Retina (tissue), 1 donor: ENCODE measurements around the gene TTC3.

Experiments
- DNase-seq: peaks from one replicate; pipeline ENCODE4 v3.0.0-alpha.2; 2016

Gene TTC3

GRCh38 chr21:37230632-37231248 is 157.7 kb downstream of the TTC3 start:
- no peak for DNase-seq

GRCh38 chr21:37231249-37231645 is 158.2 kb downstream of the TTC3 start:
- no peak for DNase-seq

GRCh38 chr21:37231671-37232070 is 158.6 kb downstream of the TTC3 start:
- no peak for DNase-seq

- no peak for DNase-seq
These were observed 159.4 kb downstream of the TTC3 start for GRCh38 chr21:37232274-37233018.

- DNase-seq: no peak
These were observed 160.6 kb downstream of the TTC3 start for GRCh38 chr21:37233551-37234146.

GRCh38 chr21:37237346-37237745 is 164.3 kb downstream of the TTC3 start:
- DNase-seq: no peak

- no peak for DNase-seq
These were observed 164.7 kb downstream of the TTC3 start for GRCh38 chr21:37237764-37238163.

GRCh38 chr21:37240978-37241377 is 167.9 kb downstream of the TTC3 start:
- DNase-seq: no peak

GRCh38 chr21:37241426-37241825 is 168.4 kb downstream of the TTC3 start:
- DNase-seq: no peak

- no peak for DNase-seq
These were observed 170.9 kb downstream of the TTC3 start for GRCh38 chr21:37243961-37244360.

GRCh38 chr21:37244501-37245095 is 171.5 kb downstream of the TTC3 start:
- no peak for DNase-seq

GRCh38 chr21:37245151-37245550 is 172.1 kb downstream of the TTC3 start:
- DNase-seq: no peak

- DNase-seq: no peak
These were observed 175.2 kb downstream of the TTC3 start for GRCh38 chr21:37248298-37248697.

GRCh38 chr21:37249112-37249904 is 176.3 kb downstream of the TTC3 start:
- no peak for DNase-seq

GRCh38 chr21:37251294-37251634 is 178.2 kb downstream of the TTC3 start:
- no peak for DNase-seq
